Stimulated activated CD4-positive, alpha-beta T cell treated with anti-CD3 and anti-CD28 coated beads, Interleukin-2, amount 100 ng/mL, for 48 hours (primary cell): ENCODE results near the gene TMEM121.

Experiments used
- DNase-seq, 2 donors: peaks; one replicate each; pipeline ENCODE4 v3.0.0-alpha.2; 2020

TMEM121 gene

GRCh38 chr14:105498430-105499255, 27.7 kb upstream of the TMEM121 start:
- DNase-seq: no peak

- no peak for DNase-seq
Measured at GRCh38 chr14:105499256-105500035, 26.9 kb upstream of the TMEM121 start.

- DNase-seq: no peak
Measured at GRCh38 chr14:105500036-105500725, 26.2 kb upstream of the TMEM121 start.

- no peak for DNase-seq
Measured at GRCh38 chr14:105500726-105501101, 25.7 kb upstream of the TMEM121 start.

GRCh38 chr14:105501504-105502291, 24.7 kb upstream of the TMEM121 start:
- no peak for DNase-seq

- no peak for DNase-seq
Measured at GRCh38 chr14:105502446-105503295, 23.7 kb upstream of the TMEM121 start.

- DNase-seq: no peak
Measured at GRCh38 chr14:105503296-105503640, 23.1 kb upstream of the TMEM121 start.

- no peak for DNase-seq
Measured at GRCh38 chr14:105503935-105504692, 22.3 kb upstream of the TMEM121 start.

- DNase-seq: no peak
Measured at GRCh38 chr14:105505101-105505500, 21.3 kb upstream of the TMEM121 start.

GRCh38 chr14:105507247-105507646, 19.1 kb upstream of the TMEM121 start:
- no peak for DNase-seq

GRCh38 chr14:105508069-105508468, 18.3 kb upstream of the TMEM121 start:
- no peak for DNase-seq

- no peak for DNase-seq
Measured at GRCh38 chr14:105508601-105509000, 17.8 kb upstream of the TMEM121 start.

GRCh38 chr14:105517096-105517495, 9.3 kb upstream of the TMEM121 start:
- no peak for DNase-seq

- DNase-seq: no peak
Measured at GRCh38 chr14:105519946-105520698, 6.3 kb upstream of the TMEM121 start.

- DNase-seq: no peak
Measured at GRCh38 chr14:105525326-105525725, 1.1 kb upstream of the TMEM121 start.

GRCh38 chr14:105526776-105527380, 495 bp downstream of the TMEM121 start:
- no peak for DNase-seq

GRCh38 chr14:105527381-105527825, 1.0 kb downstream of the TMEM121 start:
- DNase-seq: no peak

- DNase-seq: peak; percentile 80 to 87
Measured at GRCh38 chr14:105527826-105528585, 1.6 kb downstream of the TMEM121 start.
